Vagina (tissue), 2 donors: ENCODE data around the gene SPIRE2. TPM values are rescaled to one million over a fixed set of nuclear protein-coding genes. Genes with fewer than 3 reads are reported as not detected.

Experiments used
- DNase-seq, 2 donors: peaks; one replicate each; pipeline ENCODE4 v3.0.0-alpha.2; 2017; ENCODE audit errors: extremely low spot score in 2 of 2
- H3K27ac ChIP-seq: fragments of 200-600 bp; sonication (generic); one replicate; pipeline ENCODE4 v1.5.1; 2019
- H3K27me3 ChIP-seq: fragments of 200-600 bp; sonication (generic); one replicate; pipeline ENCODE4 v1.5.1; 2019
- H3K36me3 ChIP-seq, 2 donors: fragments of 200-600 bp; sonication (generic); one replicate each; pipeline ENCODE4 v1.5.1; 2017 to 2019
- H3K4me1 ChIP-seq: fragments of 200-600 bp; sonication (generic); one replicate; pipeline ENCODE4 v1.5.1; 2019
- H3K4me3 ChIP-seq, 2 donors: fragments of 200-600 bp; sonication (generic); 1 replicate in 1 of 2; 2 replicates in 1 of 2; pipeline ENCODE4 v1.5.1; 2016 to 2019
- H3K9me3 ChIP-seq: fragments of 200-600 bp; sonication (generic); one replicate; pipeline ENCODE4 v1.5.1; 2019
- CTCF ChIP-seq, 3 experiments: fragments of 450-650 bp in 2 of 3; fragments of 200-600 bp in 1 of 3; sonication (generic) in 1 of 3; IDR thresholded peaks; one replicate each; pipeline ENCODE4 v1.5.1; 2017 to 2019; ENCODE audit warnings: antibody characterized with exemption in 3 of 3, mild to moderate bottlenecking in 2 of 3, moderate library complexity in 2 of 3
- POLR2A ChIP-seq, 2 donors: fragments of 450-650 bp; IDR thresholded peaks; one replicate each; pipeline ENCODE4 v1.6.1; 2017; ENCODE audit warnings: antibody characterized with exemption in 2 of 2, mild to moderate bottlenecking in 2 of 2, moderate library complexity in 2 of 2
- POLR2AphosphoS5 ChIP-seq, 2 donors: sonication (generic); formaldehyde crosslinking; IDR thresholded peaks; one replicate each; pipeline ENCODE4 v1.9.0; 2017; ENCODE audit warnings: antibody characterized with exemption in 2 of 2, mild to moderate bottlenecking in 2 of 2, low read depth in 1 of 2; ENCODE audit not compliant: insufficient read depth in 1 of 2
- intact Hi-C: fragments of 100-400 bp; cut with DNase I; formaldehyde crosslinking; loops from one replicate; pipeline ENCODE4 v1.15.1; 2023
- total RNA-seq: library from RNA; depleted of rRNA; stranded (reverse); fragments of >200 nt; gene quantifications from one replicate; pipeline ENCODE4 v1.2.3, GENCODE V29; 2016

SPIRE2 gene
- total RNA-seq, 1 donor from 2014 or later, result 2.2 TPM

DNA sequence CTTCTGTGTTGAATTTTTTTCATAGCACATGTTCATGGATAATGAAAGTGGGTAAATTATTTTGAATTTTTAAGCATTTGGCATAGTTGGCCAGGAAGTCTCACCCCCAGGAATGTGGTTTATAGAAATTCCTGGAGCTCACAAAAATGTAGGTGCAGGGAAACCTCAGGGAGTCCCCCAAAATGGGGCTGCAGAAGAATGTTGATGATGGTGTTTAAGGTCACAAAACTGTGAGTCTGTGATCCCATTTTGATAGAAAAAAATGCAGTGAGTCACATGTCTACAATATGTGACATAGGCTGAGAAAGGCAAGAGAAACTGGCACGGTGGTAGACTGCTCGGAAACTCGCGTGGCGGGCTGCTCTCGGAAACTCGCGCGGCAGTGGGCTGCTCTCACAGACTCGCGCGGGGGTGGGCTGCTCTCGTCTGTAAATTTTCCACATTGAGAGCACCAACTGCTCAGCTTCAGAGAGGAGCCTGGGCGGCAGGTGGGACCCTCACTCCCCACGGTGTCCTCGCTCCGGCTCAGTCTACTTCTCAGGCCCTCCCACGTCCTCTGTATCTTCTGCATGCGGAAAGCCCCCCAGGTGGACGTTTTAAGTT is 71.7 kb downstream of the SPIRE2 start:
- Histone ChIP-seq H3K4me1 (no peaks in the 10 kb centered on the region), H3K9me3 (no peaks in the 10 kb centered on the region), H3K27ac (no peak overlapping the region), H3K27me3 (no peaks in the 10 kb centered on the region), H3K36me3 (peaks cover 0 to 71% of the 10 kb centered on the region in 2 donors), H3K4me3 (no peak overlapping the region)
- no peak for DNase-seq
- TF ChIP-seq POLR2AphosphoS5 (IDR thresholded peaks at IDR 0.05; ENCODE audit: insufficient read depth in 1 of 2, low read depth in 1 of 2), result no peak
- intact Hi-C loops, result no loop called here

- Histone ChIP-seq H3K9me3 (no peaks in the 10 kb centered on the region), H3K4me3 (no peak overlapping the region), H3K27me3 (no peaks in the 10 kb centered on the region), H3K36me3 (peaks cover 0 to 69% of the 10 kb centered on the region in 2 donors), H3K27ac (no peak overlapping the region), H3K4me1 (no peaks in the 10 kb centered on the region)
- intact Hi-C loops, result no loop called here
- no peak for DNase-seq
- TF ChIP-seq POLR2A (IDR thresholded peaks at IDR 0.05) (no peak), POLR2AphosphoS5 (IDR thresholded peaks at IDR 0.05; ENCODE audit: insufficient read depth in 1 of 2, low read depth in 1 of 2) (no peak), CTCF (IDR thresholded peaks at IDR 0.05) (no peak)
Observed at GRCh38 chr16:89900885-89901284, 72.6 kb downstream of the SPIRE2 start.

DNA sequence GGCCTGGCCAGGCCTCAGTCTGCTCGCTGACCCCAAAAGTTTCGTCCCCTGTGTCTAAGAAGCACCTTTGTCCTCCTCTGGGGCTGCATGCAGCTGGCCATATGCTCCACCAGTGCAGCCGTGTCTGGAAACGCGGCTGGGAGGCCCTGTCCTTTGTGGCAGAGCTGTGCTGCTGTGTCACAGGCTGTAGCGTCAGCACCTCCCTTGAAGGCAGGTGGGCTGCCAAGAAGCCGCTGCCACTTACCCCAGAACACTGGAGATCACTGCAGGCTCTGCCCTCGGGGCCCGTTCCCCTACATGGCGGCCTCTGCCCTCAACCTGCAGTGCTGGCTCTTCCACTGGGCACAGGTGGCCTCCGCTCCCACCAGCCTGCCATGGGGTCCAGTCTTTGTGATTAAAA is 74.7 kb downstream of the SPIRE2 start:
- intact Hi-C loops, result no loop called here
- H3K4me1 ChIP-seq, result no peaks in the 10 kb centered on the region
- no peaks in the 10 kb centered on the region for H3K27me3 ChIP-seq
- DNase-seq, result no peak
- no peak for TF ChIP-seq POLR2AphosphoS5 (IDR thresholded peaks at IDR 0.05; ENCODE audit: insufficient read depth in 1 of 2, low read depth in 1 of 2)
- TF ChIP-seq CTCF (IDR thresholded peaks at IDR 0.05), result no peak
- TF ChIP-seq POLR2A (IDR thresholded peaks at IDR 0.05), result no peak
- H3K4me3 ChIP-seq, result no peak overlapping the region
- peaks cover 0 to 72% of the 10 kb centered on the region in 2 donors for H3K36me3 ChIP-seq
- H3K9me3 ChIP-seq, result no peaks in the 10 kb centered on the region
- no peak overlapping the region for H3K27ac ChIP-seq

- H3K4me3 ChIP-seq, result no peak overlapping the region
- TF ChIP-seq POLR2A (IDR thresholded peaks at IDR 0.05) (no peak), POLR2AphosphoS5 (IDR thresholded peaks at IDR 0.05; ENCODE audit: insufficient read depth in 1 of 2, low read depth in 1 of 2) (no peak), CTCF (IDR thresholded peaks at IDR 0.05) (no peak)
- H3K27ac ChIP-seq, result peak overlapping the region; percentile 23
- intact Hi-C loops, result no loop called here
- no peaks in the 10 kb centered on the region for H3K4me1 ChIP-seq
- no peaks in the 10 kb centered on the region for H3K27me3 ChIP-seq
- no peaks in the 10 kb centered on the region for H3K9me3 ChIP-seq
- no peak for DNase-seq
- H3K36me3 ChIP-seq, result peaks cover 0 to 71% of the 10 kb centered on the region in 2 donors
Observed at GRCh38 chr16:89903908-89904515, 75.7 kb downstream of the SPIRE2 start.

GRCh38 chr16:89904606-89905510 is 76.6 kb downstream of the SPIRE2 start:
- Histone ChIP-seq H3K4me3 (no peak overlapping the region), H3K4me1 (peaks cover under 1% of the 10 kb centered on the region), H3K36me3 (peaks cover 0 to 68% of the 10 kb centered on the region in 2 donors), H3K27me3 (no peaks in the 10 kb centered on the region), H3K9me3 (no peaks in the 10 kb centered on the region), H3K27ac (no peak overlapping the region)
- DNase-seq, result no peak
- intact Hi-C loops, result no loop called here
- TF ChIP-seq POLR2AphosphoS5 (IDR thresholded peaks at IDR 0.05; ENCODE audit: insufficient read depth in 1 of 2, low read depth in 1 of 2), result peak in 1 of 2 donors; percentile 18
- TF ChIP-seq CTCF (IDR thresholded peaks at IDR 0.05), result no peak
